ENCODE results near the gene EGFL7.

EGFL7 gene

DNA sequence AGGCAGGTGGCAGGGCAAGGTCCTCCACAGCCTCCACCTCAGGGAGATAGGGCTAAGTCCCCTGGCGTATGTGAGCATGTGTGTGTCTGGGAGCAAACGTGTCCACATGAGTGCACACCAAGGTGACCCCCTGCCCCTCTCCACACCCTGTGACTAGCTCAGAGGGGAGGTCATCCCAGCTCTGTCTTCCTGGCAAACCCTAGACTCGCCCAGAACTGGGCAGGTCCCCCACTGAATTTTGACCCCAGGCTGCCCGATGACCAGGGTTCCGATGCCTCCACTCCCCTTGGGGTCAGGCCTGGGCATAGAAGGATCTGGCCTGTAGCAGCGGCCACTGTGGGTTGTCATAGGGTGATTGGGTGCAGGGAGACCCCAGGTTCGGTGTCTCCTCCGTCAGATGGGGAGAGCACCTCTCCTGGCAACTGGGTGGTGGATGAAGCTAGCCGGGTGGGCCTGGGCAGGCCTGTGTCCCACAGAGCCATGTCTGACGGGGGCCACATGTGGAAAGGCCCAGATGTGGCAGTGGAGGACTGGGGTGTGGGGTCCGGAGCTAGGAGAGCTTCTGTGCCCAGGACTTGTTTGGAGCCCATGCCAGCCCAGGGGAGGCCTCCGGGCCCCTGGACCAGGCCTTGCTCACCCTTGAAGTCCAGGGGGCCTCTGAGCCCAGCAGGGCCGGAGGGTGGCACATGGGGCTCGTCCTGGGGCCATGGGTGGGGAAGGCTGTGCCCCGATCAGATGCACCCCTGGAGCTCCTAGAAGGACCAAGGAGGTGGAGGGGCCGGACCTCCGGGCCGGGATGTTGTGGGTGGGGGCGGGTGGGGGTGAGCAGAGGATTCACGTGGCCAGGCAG, 55.9 kb downstream of the EGFL7 start:
- H3K27ac ChIP-seq (ENCODE audit: low read length): no peak overlapping the region
- H3K4me3 ChIP-seq (ENCODE audit: low read length): no peak overlapping the region
- H3K36me3 ChIP-seq (ENCODE audit: insufficient read depth, low read depth, low read length): peaks cover 12% of the 10 kb centered on the region
- no peaks in the 10 kb centered on the region for H3K9me3 ChIP-seq (ENCODE audit: insufficient read depth, low read depth, low read length)
- H3K4me1 ChIP-seq (ENCODE audit: insufficient read depth, low read length): no peaks in the 10 kb centered on the region; the same call in 1 of the 2 replicates
- H3K27me3 ChIP-seq (ENCODE audit: insufficient read depth, low read length): no peaks in the 10 kb centered on the region
- H3K9ac ChIP-seq (ENCODE audit: low read depth, low read length): no peak overlapping the region

DNA sequence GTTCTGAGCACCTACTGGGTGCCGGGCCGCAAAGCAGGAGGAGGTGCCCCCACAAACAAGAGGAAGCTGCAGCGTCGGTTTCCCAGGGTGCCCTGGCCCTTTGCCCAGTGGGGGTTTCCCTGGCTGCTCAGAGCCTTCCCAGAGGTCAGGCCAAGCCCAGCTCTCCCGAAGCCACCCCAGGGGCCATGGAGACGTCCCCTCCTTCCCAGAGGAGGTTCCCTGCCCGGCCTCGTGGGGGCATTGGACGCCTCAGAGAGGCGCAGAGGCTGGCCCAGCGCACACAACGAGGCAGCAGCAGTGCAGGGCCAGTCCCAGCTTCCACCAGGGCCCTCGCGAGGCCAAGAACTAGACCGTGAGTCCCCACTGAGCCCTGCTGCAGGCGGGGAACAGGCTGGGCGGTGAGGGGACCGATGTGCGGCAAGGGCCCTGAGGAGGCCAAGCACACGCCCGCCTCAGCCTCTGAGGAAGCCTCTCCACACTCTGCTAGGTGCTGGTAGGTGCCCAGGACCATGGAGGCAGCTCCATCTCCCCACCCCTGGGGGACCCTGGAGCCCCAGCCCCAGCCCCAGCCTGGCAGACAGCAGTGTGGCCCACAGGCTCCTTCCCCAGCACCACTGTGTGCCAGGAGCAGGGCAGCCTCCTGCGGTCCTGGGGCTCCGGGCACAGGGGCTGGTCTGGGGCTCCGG, 56.6 kb downstream of the EGFL7 start:
- Histone ChIP-seq H3K4me3 (ENCODE audit: low read length) (no peak overlapping the region), H3K27ac (ENCODE audit: low read length) (no peak overlapping the region), H3K9me3 (ENCODE audit: insufficient read depth, low read depth, low read length) (no peaks in the 10 kb centered on the region), H3K4me1 (ENCODE audit: insufficient read depth, low read length) (no peaks in the 10 kb centered on the region), H3K36me3 (ENCODE audit: insufficient read depth, low read depth, low read length) (peaks cover 20% of the 10 kb centered on the region), H3K27me3 (ENCODE audit: insufficient read depth, low read length) (no peaks in the 10 kb centered on the region), H3K9ac (ENCODE audit: low read depth, low read length) (no peak overlapping the region)

DNA sequence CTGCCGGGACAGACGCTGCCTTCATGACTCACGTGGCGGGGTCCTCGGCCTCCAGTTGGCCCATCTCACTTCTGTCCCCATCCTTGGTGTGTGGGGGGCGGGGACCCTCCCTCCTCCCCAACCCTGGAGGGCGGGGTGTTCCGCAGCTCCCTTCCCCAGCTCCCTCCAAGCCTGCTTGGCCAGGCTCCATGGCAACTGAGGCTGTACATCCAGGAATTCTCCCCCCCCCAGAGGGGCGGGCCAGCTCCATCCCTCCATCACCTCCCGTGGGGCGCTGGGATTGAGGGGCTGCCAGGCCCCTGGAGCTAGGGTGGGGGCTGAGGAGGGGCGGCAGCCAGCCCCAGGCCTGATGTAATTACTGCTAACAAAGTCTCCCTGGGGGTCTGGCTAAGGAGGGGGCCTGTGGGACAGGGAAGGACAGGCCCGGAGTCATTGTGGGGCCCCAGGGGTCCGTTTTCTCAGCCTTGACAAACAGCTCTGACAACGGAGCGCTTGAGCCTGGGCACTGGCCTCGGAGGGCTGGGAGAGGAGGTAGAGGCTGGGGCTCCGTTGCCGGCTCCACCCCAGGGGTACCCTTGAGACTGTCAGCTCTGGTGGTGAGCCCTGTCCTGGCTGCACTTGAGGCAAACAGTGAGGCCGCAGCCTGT, 57.7 kb downstream of the EGFL7 start:
- no peak overlapping the region for H3K9ac ChIP-seq (ENCODE audit: low read depth, low read length)
- peaks cover 30% of the 10 kb centered on the region for H3K36me3 ChIP-seq (ENCODE audit: insufficient read depth, low read depth, low read length)
- no peaks in the 10 kb centered on the region for H3K27me3 ChIP-seq (ENCODE audit: insufficient read depth, low read length)
- H3K4me1 ChIP-seq (ENCODE audit: insufficient read depth, low read length): no peaks in the 10 kb centered on the region
- H3K27ac ChIP-seq (ENCODE audit: low read length): no peak overlapping the region
- H3K4me3 ChIP-seq (ENCODE audit: low read length): no peak overlapping the region
- no peaks in the 10 kb centered on the region for H3K9me3 ChIP-seq (ENCODE audit: insufficient read depth, low read depth, low read length)

DNA sequence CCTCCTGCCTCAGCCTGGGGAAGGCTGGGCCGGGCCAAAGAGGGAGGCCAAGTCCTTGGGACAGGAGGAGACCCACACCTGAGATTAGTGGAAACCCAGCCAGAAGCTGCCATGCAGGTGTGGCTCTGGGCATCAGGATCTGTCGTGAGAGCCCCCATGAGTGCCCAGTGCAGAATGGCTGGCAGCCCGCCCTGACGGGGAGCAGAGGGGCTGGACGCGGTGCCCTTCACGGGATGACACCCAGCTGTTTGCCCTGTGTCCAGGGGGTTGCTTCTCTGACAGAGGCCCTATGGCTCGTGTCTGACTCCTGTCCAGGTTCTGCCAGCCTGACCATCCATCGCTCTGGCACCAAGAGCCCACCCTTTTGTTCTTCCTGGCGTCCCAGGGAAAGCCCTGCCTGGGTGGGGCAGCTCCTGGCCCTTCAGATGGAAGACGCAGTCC, 58.2 kb downstream of the EGFL7 start:
- Histone ChIP-seq H3K27ac (ENCODE audit: low read length) (no peak overlapping the region), H3K9me3 (ENCODE audit: insufficient read depth, low read depth, low read length) (no peaks in the 10 kb centered on the region), H3K9ac (ENCODE audit: low read depth, low read length) (no peak overlapping the region), H3K36me3 (ENCODE audit: insufficient read depth, low read depth, low read length) (peaks cover 36% of the 10 kb centered on the region), H3K4me3 (ENCODE audit: low read length) (no peak overlapping the region), H3K4me1 (ENCODE audit: insufficient read depth, low read length) (peaks cover 3% of the 10 kb centered on the region; the same call in 1 of the 2 replicates), H3K27me3 (ENCODE audit: insufficient read depth, low read length) (no peaks in the 10 kb centered on the region)

DNA sequence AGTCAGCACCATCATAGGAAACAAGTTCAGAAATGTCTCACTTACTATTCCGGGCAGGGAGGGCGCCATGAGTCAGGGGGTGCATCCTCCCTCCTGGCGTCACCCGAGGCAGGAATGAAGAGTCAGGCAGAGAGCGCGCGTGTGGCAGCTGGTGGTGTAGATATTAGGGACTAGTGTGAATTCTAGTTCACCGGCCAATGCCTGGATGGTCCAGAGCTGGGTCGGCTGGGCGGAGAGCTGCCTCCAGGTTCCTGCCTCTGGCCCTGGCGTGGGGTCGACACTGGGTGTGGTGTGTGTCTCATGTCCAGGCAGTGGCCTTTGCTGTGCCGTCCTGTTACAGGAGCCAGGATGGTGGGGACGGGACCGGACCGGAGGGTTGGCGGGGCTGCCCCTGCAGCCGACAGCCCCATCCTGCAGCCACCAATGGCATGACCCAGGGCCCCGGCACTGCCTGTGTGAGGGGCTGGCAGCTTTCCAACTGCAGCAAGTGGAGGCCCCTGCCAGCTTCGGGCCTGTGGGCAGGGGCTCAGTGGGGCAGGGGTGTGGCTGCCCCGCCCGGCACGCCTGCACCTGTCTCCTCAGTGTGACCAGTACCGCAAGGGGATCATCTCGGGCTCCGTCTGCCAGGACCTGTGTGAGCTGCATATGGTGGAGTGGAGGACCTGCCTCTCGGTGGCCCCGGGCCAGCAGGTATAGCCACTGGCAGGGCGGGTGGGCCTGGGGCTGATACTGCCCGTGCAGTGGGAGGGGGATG, 58.8 kb downstream of the EGFL7 start:
- no peak overlapping the region for H3K4me3 ChIP-seq (ENCODE audit: low read length)
- peaks cover 8% of the 10 kb centered on the region for H3K4me1 ChIP-seq (ENCODE audit: insufficient read depth, low read length)
- peaks cover 42% of the 10 kb centered on the region for H3K36me3 ChIP-seq (ENCODE audit: insufficient read depth, low read depth, low read length)
- no peaks in the 10 kb centered on the region for H3K27me3 ChIP-seq (ENCODE audit: insufficient read depth, low read length)
- H3K27ac ChIP-seq (ENCODE audit: low read length): no peak overlapping the region
- no peak overlapping the region for H3K9ac ChIP-seq (ENCODE audit: low read depth, low read length)
- H3K9me3 ChIP-seq (ENCODE audit: insufficient read depth, low read depth, low read length): no peaks in the 10 kb centered on the region

Measured in iPS-20b (cell line).